Vagina (tissue), 2 donors: ENCODE results near the gene UBE2I.

Experiments
- CTCF ChIP-seq, 3 experiments: fragments of 450-650 bp in 2 of 3; fragments of 200-600 bp in 1 of 3; sonication (generic) in 1 of 3; IDR thresholded peaks; one replicate each; pipeline ENCODE4 v1.5.1; 2017 to 2019; ENCODE audit warnings: antibody characterized with exemption in 3 of 3, mild to moderate bottlenecking in 2 of 3, moderate library complexity in 2 of 3
- POLR2AphosphoS5 ChIP-seq, 2 donors: sonication (generic); formaldehyde crosslinking; IDR thresholded peaks; one replicate each; pipeline ENCODE4 v1.9.0; 2017; ENCODE audit warnings: antibody characterized with exemption in 2 of 2, mild to moderate bottlenecking in 2 of 2, low read depth in 1 of 2; ENCODE audit not compliant: insufficient read depth in 1 of 2

- no peak for TF ChIP-seq CTCF (IDR thresholded peaks at IDR 0.05)
- TF ChIP-seq POLR2AphosphoS5 (IDR thresholded peaks at IDR 0.05; ENCODE audit: insufficient read depth in 1 of 2, low read depth in 1 of 2): no peak
Measured at GRCh38 chr16:1289477-1289866, 20.0 kb upstream of the UBE2I start.
